Measurements from ENCODE around the gene DNAJC30. TPM values are rescaled to one million over a fixed set of nuclear protein-coding genes. Genes with fewer than 3 reads are reported as not detected.

The DNAJC30 gene
- total and polyA plus RNA-seq, 2 of the 8 experiments (the other 6 are each of a cell fraction or from before 2014, with no cell fraction given), result 6.1 to 6.3 TPM

DNA sequence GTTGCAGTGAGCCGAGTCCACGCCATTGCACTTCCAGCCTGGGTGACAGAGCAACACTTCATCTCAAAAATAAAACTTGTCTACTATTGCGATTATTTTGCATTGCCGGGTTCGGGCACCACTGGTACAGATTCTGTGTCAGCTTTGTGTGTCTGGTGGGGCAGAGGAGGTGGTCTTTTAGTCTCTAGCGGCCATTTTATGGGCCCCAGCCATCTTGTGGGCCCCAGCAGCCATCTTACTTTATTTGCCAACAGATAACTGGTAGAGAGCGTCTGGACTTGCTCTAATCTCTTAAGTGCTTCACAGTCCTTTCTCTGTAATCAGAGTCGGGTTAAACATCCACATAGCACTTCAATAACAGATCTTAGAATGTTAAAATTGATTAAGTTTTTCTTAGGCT, 5.0 kb upstream of the DNAJC30 start (continued):
- TF ChIP-seq, protein P1, sequence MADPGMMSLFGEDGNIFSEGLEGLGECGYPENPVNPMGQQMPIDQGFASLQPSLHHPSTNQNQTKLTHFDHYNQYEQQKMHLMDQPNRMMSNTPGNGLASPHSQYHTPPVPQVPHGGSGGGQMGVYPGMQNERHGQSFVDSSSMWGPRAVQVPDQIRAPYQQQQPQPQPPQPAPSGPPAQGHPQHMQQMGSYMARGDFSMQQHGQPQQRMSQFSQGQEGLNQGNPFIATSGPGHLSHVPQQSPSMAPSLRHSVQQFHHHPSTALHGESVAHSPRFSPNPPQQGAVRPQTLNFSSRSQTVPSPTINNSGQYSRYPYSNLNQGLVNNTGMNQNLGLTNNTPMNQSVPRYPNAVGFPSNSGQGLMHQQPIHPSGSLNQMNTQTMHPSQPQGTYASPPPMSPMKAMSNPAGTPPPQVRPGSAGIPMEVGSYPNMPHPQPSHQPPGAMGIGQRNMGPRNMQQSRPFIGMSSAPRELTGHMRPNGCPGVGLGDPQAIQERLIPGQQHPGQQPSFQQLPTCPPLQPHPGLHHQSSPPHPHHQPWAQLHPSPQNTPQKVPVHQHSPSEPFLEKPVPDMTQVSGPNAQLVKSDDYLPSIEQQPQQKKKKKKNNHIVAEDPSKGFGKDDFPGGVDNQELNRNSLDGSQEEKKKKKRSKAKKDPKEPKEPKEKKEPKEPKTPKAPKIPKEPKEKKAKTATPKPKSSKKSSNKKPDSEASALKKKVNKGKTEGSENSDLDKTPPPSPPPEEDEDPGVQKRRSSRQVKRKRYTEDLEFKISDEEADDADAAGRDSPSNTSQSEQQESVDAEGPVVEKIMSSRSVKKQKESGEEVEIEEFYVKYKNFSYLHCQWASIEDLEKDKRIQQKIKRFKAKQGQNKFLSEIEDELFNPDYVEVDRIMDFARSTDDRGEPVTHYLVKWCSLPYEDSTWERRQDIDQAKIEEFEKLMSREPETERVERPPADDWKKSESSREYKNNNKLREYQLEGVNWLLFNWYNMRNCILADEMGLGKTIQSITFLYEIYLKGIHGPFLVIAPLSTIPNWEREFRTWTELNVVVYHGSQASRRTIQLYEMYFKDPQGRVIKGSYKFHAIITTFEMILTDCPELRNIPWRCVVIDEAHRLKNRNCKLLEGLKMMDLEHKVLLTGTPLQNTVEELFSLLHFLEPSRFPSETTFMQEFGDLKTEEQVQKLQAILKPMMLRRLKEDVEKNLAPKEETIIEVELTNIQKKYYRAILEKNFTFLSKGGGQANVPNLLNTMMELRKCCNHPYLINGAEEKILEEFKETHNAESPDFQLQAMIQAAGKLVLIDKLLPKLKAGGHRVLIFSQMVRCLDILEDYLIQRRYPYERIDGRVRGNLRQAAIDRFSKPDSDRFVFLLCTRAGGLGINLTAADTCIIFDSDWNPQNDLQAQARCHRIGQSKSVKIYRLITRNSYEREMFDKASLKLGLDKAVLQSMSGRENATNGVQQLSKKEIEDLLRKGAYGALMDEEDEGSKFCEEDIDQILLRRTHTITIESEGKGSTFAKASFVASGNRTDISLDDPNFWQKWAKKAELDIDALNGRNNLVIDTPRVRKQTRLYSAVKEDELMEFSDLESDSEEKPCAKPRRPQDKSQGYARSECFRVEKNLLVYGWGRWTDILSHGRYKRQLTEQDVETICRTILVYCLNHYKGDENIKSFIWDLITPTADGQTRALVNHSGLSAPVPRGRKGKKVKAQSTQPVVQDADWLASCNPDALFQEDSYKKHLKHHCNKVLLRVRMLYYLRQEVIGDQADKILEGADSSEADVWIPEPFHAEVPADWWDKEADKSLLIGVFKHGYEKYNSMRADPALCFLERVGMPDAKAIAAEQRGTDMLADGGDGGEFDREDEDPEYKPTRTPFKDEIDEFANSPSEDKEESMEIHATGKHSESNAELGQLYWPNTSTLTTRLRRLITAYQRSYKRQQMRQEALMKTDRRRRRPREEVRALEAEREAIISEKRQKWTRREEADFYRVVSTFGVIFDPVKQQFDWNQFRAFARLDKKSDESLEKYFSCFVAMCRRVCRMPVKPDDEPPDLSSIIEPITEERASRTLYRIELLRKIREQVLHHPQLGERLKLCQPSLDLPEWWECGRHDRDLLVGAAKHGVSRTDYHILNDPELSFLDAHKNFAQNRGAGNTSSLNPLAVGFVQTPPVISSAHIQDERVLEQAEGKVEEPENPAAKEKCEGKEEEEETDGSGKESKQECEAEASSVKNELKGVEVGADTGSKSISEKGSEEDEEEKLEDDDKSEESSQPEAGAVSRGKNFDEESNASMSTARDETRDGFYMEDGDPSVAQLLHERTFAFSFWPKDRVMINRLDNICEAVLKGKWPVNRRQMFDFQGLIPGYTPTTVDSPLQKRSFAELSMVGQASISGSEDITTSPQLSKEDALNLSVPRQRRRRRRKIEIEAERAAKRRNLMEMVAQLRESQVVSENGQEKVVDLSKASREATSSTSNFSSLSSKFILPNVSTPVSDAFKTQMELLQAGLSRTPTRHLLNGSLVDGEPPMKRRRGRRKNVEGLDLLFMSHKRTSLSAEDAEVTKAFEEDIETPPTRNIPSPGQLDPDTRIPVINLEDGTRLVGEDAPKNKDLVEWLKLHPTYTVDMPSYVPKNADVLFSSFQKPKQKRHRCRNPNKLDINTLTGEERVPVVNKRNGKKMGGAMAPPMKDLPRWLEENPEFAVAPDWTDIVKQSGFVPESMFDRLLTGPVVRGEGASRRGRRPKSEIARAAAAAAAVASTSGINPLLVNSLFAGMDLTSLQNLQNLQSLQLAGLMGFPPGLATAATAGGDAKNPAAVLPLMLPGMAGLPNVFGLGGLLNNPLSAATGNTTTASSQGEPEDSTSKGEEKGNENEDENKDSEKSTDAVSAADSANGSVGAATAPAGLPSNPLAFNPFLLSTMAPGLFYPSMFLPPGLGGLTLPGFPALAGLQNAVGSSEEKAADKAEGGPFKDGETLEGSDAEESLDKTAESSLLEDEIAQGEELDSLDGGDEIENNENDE (IDR thresholded peaks at IDR 0.05; ENCODE audit: insufficient replicate concordance, low read length), result no peak
- TF ChIP-seq YY1 (IDR thresholded peaks at IDR 0.05; ENCODE audit: low read depth, low read length) (peak; percentile 83), TAF1 (IDR thresholded peaks at IDR 0.05; ENCODE audit: low read depth, low read length) (no peak), CBX5 (IDR thresholded peaks at IDR 0.05; ENCODE audit: low read depth, low read length) (no peak)
